ELF-1 (cell line): Measurements from ENCODE around the gene SNORC.
"Not testable (repeated sequence)": the region's sequence is repeated elsewhere in the genome, so short reads cannot be mapped to it uniquely, and the experiment has no call there.

Experiments
- DNase-seq: peaks from one replicate; pipeline ENCODE4 v3.0.0-alpha.2; 2016; ENCODE audit warnings: low read depth, low spot score

SNORC gene

DNA sequence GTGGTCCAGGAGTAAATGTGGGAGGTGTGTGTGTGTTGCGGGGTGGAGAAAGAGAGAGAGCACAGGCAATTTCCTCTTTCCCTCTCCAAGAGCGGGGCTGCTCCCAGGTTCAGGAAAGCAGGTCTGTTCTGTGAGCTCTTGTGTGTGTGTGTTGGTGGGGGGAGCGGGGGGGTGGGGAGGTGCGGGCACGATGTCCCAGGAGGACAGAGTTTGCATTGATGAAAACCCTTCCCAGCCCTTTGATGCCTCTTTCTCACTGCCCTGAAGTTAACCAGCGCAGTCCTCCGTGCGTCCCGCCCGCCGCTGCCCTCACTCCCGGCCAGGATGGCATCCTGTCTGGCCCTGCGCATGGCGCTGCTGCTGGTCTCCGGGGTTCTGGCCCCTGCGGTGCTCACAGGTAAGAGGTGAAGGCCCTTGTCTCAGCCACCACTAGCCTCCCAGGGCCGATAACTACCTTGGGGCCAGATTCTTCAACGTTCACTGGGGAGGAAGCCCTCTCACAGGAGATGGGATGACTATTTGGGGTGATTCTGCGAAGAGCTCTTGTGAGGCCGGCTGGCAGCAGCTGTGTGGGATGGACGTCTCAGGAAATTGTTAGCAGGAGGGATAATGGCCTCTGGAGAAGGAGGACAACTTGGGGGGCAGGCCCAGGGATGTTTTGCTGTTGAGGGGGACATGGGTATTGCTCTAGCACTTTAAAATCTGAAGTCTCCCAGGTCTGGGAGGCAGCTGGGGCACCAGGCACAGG is at the start of gene SNORC:
Gene SNORC, plus strand, starts transcription at position 247 of the 748 bp plus-strand sequence. Its CDS starts 78 bp downstream, at position 325.
- DNase-seq: no peak

DNA sequence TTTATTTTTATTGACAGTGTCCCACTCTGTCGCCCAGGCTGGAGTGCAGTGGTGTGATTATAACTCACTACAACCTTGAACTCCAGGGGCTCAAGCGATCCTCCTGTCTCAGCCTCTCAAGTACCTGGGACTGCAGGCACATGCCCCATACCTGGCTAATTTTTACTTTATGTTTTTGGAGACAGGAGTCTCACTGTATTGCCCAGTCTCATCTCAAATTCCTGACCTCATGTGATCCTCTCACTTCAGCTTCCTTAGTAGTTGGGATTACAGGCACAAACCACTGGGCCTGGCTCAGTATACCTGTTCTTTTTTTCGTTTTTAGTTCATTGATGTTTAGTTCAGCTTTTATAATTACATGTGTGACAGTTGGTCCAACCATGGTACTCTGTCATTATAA is 40.1 kb upstream of the SNORC start:
- no peak for DNase-seq

DNA sequence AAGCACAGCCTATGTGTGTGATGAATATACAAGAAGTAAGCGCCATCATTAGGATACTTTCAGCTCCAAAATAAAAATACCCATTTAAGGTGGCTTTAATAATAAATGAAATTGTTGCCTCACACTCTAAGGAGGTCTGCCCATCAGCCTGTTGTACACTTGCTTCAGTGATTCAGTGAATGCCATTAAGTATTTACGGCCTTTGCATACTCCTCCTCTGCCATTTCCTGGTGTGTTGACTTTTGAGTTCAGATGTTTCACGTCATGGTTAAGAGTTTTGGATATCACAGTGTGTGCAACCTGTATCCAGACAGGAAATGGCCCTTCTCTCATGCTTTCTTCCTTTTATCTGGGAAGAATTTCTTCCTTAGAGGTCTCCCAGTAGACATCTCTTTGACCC is 38.6 kb upstream of the SNORC start:
- DNase-seq: no peak

DNA sequence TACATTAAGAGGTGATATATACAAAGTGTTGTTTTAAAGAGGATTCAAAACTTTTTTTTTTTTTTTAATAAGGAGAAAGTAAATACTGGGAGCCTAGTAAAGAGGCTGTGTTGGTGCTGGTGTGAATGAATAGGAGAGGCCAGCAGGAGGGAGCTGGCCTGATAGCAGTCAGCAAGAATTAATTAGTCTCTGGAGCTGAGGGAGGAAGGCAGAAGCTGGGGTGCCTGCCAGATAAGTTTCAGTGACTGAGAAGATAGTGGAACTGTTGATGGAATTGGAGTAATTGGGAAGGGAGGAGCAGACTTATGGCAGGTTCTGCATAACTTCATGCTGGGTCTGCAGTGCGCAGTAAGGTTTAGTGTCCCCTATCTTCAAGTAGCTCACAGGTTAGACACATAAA is 36.2 kb upstream of the SNORC start:
- no peak for DNase-seq

DNA sequence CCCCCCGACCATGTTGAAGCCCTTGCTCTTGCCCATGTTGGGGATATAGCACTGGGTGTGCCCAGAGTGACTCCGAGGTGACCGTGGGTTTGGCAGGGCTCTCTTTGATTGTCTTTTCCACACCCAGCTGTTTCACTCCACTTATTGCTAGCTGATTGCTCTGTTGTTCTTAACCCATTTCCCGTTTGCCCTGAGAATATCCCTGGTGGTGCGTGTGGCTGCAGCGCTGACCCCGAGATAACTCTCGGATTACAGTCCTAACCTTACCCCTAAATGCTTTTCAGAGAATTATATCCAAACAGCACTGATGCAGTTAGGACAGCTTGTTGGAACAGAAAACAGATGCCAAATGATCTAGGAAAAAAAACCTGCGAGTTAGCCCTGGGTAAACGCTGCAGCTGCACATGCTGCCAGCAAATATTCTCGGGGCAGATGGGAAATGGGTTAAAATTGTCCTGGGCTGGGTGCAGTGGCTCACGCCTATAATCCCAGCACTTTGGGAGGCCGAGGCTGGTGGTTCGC is 34.3 kb upstream of the SNORC start:
- no peak for DNase-seq

DNA sequence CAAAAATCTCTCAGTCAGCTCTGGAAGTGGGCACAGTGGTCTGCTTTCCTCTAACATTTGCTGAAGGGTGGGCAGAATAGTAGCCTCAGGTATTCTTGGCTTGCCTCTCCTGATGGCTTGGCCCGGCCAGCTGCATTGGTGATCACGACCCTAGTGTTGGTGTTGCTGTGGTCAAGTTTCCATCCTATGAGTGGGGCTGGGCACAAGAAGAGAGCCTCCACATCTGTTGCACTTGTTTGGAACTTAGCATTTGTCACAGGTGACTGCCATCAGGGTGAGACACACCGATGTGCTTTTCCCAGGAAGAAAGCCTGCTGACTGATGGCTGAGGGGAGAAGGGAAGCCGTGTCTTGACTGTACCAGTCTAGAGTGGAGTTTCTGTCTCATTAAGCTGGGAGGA is 33.1 kb upstream of the SNORC start:
- DNase-seq: no peak

DNA sequence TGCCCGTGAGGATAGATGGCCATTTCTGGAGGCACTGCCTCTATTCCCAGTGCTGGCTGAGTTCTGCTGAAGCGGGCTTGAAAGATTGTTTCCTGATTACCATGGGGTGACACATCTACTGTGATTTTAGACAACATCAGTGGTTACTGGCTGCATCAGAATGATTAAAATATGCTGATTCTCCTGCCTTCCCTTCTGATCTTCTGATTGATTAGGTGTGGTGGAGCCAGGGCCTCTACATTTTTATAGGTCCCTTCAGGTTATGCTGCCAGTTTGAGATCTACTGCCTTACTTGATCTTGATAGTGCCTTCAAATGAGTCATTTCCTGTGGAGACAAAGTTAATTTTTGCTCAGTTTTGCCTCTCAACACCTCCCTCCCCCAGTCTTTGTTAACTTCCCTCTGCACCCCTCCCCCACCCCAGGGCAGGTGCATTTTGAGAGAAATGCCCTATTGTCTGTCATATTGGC is 31.6 kb upstream of the SNORC start:
- no peak for DNase-seq

DNA sequence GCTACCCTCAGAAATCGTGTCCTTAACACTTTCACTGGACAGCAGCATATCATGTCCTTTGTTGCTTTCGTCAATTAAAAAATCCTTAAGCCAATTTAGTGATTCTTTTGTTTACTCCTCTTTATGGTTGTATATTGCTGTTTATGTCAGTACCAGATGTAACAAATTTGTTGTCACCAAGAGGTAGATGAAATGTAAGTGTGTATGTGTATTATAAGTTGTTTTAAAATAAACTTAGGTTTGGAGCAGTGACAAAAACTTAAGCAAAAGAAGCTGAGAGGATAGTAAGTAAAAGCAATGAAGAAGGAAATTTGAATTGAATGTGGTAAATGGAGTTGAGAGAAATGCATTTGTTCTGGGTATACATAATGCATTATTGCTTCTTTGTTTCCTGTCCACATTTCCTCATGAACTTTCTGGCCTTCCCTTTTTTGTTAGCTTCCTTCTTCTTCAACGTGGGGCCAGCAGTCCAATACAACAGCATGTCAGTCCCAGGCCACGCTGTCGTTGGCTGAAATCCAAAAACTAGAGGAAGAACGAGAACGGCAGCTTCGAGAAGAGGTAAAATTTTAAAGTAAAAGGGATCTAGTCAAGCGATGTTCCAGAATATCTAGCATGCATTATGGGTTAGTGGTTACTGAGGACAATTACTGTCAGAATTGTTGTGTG is 30.5 kb upstream of the SNORC start:
- DNase-seq: no peak

DNA sequence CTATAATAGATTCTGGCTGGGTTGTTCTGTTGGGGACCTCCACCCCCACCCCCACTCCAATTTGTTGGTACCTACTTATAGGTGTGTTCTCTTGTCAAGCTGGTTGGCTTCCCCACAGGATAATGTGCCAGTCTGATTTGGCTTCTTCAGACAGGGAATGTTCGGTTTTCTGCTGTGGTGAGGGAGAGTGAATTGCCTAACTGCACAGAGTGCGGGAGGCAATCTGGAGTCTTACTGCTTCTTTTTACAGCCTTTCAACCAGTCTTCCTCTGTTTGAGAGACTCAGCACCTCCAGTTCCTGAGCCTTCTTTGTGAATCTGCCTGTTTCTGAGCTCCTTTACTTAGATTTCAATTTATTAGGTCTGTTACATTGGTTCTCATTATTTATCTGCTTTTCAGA is 27.4 kb upstream of the SNORC start:
- no peak for DNase-seq

DNA sequence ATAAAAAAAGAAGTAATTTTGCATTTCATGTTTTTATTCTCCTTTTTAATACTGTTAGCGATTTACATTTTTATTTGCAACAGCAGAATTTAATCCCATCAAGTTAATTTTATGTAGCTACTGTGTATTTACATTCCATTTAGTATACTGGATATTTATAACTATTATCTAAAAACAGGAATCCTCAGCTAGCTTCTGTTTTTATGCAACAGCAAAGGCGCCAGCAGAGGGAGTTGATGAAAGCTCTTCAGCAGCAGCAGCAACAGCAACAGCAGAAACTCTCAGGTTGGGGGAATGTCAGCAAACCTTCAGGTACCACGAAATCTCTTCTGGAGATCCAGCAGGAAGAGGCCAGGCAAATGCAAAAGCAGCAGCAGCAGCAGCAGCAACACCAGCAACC is 26.2 kb upstream of the SNORC start:
- no peak for DNase-seq

DNA sequence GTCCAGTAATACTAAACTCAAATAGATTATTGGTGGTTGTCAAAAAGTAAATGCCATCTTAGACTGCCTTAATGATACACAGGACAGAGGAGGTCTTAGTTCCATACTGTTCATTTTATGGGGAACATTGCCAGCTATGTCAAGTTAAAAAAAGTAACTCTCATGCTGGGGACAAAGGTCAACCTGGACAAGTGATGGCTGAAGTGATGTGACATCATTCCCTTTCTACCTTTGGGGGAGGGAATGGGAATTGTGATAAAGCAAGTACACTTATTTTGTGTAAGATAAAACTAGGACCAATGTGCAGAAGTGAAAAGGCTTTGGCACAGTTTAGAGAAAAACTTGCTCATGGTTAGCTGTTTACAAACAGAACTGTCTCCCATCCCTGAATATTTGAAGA is 24.0 kb upstream of the SNORC start:
- no peak for DNase-seq

DNA sequence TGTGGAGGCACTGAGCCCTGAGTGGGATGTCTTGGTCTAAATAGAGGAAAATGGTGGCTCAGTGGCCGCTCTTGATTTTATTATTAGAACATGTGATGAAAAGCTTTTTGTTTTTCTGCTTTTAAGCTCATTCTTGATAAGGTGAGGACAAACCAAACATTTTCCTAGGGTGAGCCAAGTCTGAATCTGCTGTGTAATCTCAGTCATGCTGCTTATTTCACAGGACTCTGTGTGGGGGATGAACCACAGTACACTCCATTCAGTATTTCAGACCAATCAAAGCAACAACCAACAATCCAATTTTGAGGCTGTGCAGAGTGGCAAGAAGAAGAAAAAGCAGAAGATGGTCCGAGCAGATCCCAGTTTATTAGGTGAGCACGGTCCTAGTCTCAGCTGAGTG is 20.0 kb upstream of the SNORC start:
- DNase-seq: no peak

DNA sequence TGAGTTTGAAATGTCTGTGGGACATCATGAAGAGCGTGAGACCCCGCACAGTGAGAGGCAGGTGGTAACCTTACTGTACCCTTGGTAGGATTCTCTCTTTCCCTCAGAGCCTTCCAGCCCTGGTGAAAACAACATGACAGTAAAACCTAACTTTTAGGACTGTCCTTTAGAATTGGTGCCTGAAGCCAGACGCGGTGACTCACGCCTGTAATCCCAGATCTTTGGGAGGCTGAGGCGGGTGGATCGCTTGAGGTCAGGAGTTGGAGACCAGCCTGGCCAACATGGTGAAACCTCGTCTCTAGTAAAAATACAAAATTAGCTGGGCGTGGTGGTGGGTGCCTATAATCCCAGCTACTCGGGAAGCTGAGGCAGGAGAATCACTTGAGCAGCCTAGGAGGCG is 18.0 kb upstream of the SNORC start:
- not testable (repeated sequence) for DNase-seq

DNA sequence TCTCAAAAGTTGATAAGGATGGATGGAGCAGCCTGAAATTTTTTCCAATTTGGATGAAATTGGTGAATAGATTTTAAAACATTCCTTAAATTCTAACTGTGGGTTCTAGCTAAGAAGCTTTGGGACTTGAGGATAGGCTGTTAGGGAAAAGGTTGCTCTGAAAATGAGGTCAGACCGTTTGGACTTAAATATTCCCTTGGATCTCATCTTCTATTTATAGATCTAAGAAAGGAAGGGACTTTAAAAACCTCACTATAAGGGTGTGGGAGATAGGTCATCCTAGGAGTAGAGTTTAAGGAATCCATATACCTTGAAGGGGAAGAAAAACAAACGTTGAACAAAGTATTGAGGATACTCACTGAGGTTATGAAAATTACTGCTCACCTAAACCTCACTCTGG is 17.4 kb upstream of the SNORC start:
- no peak for DNase-seq

DNA sequence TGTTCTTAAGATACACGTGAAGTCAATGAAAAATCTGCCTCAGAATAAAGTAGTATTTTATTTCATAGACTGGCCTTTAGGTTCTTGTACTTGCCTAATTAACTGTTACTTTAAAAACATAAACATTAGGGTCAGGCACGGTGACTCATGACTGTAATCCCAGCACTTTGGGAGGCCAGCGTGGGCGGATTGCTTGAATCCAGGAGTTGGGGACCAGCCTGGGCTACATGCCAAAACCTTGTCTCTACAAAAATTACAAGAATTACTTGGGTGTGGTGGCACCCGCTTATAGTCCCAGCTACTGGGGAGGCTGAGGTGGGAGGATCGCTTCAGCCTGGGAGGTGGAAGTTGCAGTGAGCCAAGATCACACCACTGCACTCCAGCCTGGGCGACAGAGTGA is 16.0 kb upstream of the SNORC start:
- DNase-seq: no peak

DNA sequence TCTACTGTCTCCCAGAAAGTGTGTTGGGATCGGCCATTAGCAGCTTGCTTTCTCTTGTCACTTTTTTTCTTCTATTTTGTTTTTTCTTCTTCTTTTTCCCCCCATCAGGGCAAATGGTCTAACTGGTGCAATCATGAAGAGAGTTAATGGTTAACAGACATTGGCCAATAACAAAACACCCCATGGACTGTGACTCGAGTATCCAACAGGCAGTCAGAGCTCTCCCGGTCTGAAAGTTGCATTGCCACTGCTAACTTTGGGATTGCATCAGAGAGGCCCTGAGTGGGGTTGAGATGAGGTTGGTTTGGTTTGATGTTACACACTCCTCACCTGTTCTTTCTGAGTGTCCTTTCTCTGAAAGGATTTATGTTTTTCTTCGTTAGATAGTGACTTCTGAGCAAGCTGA is 12.9 kb upstream of the SNORC start:
- no peak for DNase-seq

DNA sequence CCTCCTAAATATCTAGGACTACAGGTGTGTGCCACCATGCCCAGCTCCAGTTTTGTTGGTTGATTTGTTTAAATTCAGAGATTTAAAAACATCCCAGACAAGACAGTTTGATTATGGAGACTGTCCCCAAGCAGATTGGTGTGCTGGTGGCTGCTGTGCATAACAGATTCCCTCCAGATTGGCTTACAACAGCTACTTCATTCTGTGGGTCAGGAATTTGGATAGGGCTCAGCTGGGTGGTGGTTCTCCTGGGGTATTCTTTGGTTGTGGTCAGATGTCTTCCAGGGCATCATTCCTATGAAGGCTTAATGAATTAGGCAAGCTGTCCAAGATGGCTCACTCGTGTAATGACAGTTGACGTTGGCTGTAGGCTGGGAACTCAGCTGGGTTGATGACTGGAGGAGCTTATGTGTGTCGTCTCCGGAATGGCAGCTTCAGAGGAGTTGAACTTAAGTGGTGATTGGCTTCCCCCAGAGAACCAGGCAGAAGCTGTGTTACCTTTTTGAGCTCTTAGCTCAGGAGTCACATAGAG is 10.6 kb upstream of the SNORC start:
- no peak for DNase-seq

DNA sequence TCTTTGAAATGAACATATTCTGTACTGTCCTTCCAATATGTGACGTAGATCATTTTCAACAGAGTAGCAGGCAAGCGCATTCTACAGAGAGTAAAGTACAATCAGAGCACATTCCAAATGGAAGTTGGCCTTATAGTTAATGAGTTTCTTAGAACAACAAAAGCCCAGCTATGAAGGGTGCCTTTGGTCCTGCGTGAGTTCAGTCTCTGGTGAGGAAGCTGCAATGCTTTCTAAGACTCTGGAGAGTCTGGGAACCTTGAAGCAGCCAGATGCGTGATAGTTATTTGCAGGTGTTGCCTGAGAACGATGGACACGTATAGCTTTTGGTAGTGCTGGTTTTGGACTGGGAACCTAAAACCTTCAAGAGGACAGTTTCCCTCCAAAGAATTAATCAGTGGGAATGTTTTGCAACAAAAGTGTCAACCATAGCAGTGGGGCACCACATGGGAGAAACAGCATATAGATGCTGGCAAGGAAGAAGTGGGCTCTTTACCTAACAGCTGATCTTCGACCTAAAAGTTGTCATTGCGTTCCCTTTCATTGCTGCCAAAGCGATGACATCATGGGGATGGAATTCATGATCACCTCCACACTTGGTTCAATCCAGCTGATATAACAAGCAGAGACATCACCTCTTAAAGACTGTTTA is 9.3 kb upstream of the SNORC start:
- no peak for DNase-seq

DNA sequence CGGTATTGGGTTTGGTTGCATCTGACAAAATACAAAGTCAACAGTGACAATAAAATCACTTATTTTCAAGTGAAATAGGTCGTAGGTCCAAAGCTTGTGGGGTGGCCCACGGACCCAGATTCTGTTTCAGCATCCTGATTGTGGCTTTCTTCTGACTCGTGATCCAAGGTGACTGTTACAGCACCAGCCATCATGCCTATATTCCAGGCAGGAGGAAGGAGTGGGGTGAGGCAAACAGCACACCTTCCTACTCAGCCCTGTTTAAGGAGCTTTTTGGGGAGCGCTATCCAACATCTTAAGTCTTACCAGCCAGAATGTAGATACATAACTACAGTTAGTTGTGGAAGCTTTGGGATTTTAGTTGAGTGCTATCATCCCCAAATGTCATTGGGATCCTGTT is 8.7 kb upstream of the SNORC start:
- DNase-seq: no peak

DNA sequence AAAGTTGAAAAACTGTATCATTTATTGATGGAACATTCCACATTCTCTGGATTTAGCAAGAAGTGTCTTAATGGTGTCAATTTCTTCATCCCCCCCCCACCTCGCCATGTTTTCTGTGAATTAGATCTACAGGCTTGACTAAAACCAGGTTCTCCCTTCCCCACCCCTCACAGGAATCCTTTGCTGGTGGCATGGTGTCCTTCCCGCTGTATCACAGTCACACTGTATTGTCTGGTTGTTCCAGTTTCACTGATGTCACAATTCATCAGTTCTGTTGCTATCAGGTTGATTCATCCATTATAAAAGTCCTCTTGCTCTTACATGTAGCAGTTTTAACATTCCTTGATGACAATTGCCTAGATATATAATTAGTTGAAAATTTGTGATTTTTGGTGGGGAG is 6.1 kb upstream of the SNORC start:
- no peak for DNase-seq

DNA sequence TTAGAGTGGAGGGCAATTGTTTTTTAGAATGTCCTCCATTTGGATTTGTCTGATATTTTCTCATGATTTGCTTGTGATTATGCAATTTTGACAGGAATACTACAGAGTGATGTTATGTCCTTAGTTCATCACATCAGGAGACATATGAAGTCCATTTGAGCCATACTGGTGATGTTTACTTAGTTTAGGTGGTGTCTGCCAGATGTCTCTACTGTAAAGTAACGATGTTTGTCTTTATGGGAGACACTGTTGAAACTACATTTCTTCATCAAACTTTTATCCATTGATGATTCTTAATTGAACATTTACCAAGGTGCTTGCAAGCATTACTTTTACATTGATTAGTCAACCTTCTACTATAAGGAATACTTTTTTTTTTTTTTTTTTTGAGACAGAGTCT is 4.9 kb upstream of the SNORC start:
- DNase-seq: no peak

DNA sequence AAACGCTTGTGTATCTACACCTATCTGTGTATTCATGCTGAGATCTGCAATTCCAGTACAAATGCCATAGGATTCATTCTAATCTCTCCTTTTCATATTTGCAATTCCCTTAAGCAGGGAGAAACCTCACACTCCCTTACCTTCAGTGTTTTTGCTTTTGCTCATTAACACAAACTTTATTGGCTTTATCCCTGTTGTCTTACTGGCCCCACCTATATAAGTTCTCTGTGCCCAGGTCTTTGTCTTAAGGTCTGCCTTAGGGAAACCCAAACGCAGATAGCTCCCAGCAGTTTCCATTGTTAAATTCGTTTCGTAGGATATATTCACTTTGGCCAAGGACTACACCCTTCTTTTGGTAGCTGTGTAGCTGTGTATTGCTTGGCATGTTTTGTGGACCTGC is 4.0 kb upstream of the SNORC start:
- no peak for DNase-seq
